Activated CD4-positive, alpha-beta T cell treated with anti-CD3 and anti-CD28 coated beads, Interleukin-2, amount 10 ng/mL, durations not matched to agents 24 days and 14 days (primary cell): ENCODE measurements around the gene LTF. TPM values are rescaled to one million over a fixed set of nuclear protein-coding genes. Genes with fewer than 3 reads are reported as not detected.
"Not testable (repeated sequence)": the region's sequence is repeated elsewhere in the genome, so short reads cannot be mapped to it uniquely, and the experiment has no call there.

Experiments used
- DNase-seq: peaks from one replicate; pipeline ENCODE4 v3.0.0; 2022
- H3K27ac Mint-ChIP-seq: one replicate; pipeline ENCODE4 v1.8.0; 2022; ENCODE audit warnings: mild to moderate bottlenecking, mixed read lengths
- H3K27me3 Mint-ChIP-seq: one replicate; pipeline ENCODE4 v1.8.0; 2022; ENCODE audit warnings: mixed read lengths
- H3K36me3 Mint-ChIP-seq: one replicate; pipeline ENCODE4 v1.8.0; 2022; ENCODE audit warnings: low read depth, mild to moderate bottlenecking, mixed read lengths
- H3K4me1 Mint-ChIP-seq: one replicate; pipeline ENCODE4 v1.8.0; 2021; ENCODE audit warnings: mixed read lengths
- H3K4me3 Mint-ChIP-seq: one replicate; pipeline ENCODE4 v1.8.0; 2022; ENCODE audit warnings: mild to moderate bottlenecking, moderate library complexity, mixed read lengths
- H3K9me3 Mint-ChIP-seq: one replicate; pipeline ENCODE4 v1.8.0; 2021; ENCODE audit warnings: mixed read lengths
- intact Hi-C: fragments of 100-400 bp; cut with micrococcal nuclease; formaldehyde crosslinking; loops from one replicate; pipeline ENCODE4 v1.15.1; 2023
- total RNA-seq: library from RNA; stranded (reverse); gene quantifications from 2 replicates; pipeline ENCODE4 v1.2.3, GENCODE V29; 2022

LTF gene
- total RNA-seq, 1 donor from 2014 or later, result not detected

- H3K27me3 Mint-ChIP-seq, H3K4me3 Mint-ChIP-seq, H3K9me3 Mint-ChIP-seq, H3K36me3 Mint-ChIP-seq, DNase-seq, H3K27ac Mint-ChIP-seq, intact Hi-C loops: not testable (repeated sequence)
- peaks cover 12% of the 10 kb centered on the region for H3K4me1 Mint-ChIP-seq
Observed at GRCh38 chr3:46430879-46431278, 33.8 kb downstream of the LTF start.

GRCh38 chr3:46429671-46430070 lies 35.0 kb downstream of the LTF start:
- no peak overlapping the region for H3K4me3 Mint-ChIP-seq
- H3K9me3 Mint-ChIP-seq, result no peaks in the 10 kb centered on the region
- peaks cover 8% of the 10 kb centered on the region for H3K27me3 Mint-ChIP-seq
- no peak overlapping the region for H3K27ac Mint-ChIP-seq
- H3K4me1 Mint-ChIP-seq, result peaks cover 12% of the 10 kb centered on the region
- H3K36me3 Mint-ChIP-seq, result no peaks in the 10 kb centered on the region
- DNase-seq, result no peak
- intact Hi-C loops, result no loop called here

- Mint-ChIP-seq H3K4me1 (peaks cover 12% of the 10 kb centered on the region), H3K9me3 (no peaks in the 10 kb centered on the region), H3K36me3 (no peaks in the 10 kb centered on the region), H3K4me3 (no peak overlapping the region), H3K27me3 (peaks cover 8% of the 10 kb centered on the region), H3K27ac (no peak overlapping the region)
- DNase-seq, result no peak
- intact Hi-C loops, result no loop called here
Observed at GRCh38 chr3:46429250-46429649, 35.5 kb downstream of the LTF start.

GRCh38 chr3:46427916-46428833 lies 36.5 kb downstream of the LTF start:
- no peaks in the 10 kb centered on the region for H3K9me3 Mint-ChIP-seq
- H3K36me3 Mint-ChIP-seq, result no peaks in the 10 kb centered on the region
- H3K4me1 Mint-ChIP-seq, result peaks cover 12% of the 10 kb centered on the region
- intact Hi-C loops, result no loop called here
- no peak overlapping the region for H3K27ac Mint-ChIP-seq
- H3K27me3 Mint-ChIP-seq, result peaks cover 8% of the 10 kb centered on the region
- H3K4me3 Mint-ChIP-seq, result no peak overlapping the region
- no peak for DNase-seq

- H3K4me3 Mint-ChIP-seq, H3K27ac Mint-ChIP-seq, DNase-seq, H3K4me1 Mint-ChIP-seq, H3K27me3 Mint-ChIP-seq, intact Hi-C loops, H3K9me3 Mint-ChIP-seq, H3K36me3 Mint-ChIP-seq: not testable (repeated sequence)
Observed at GRCh38 chr3:46427404-46427803, 37.3 kb downstream of the LTF start.

GRCh38 chr3:46426476-46426875 lies 38.2 kb downstream of the LTF start:
- intact Hi-C loops, H3K4me1 Mint-ChIP-seq, H3K4me3 Mint-ChIP-seq, DNase-seq, H3K36me3 Mint-ChIP-seq, H3K27ac Mint-ChIP-seq, H3K27me3 Mint-ChIP-seq, H3K9me3 Mint-ChIP-seq: not testable (repeated sequence)

GRCh38 chr3:46423588-46423987 lies 41.1 kb downstream of the LTF start:
- peaks cover 4% of the 10 kb centered on the region for H3K27me3 Mint-ChIP-seq

GRCh38 chr3:46422617-46423016 lies 42.1 kb downstream of the LTF start:
- DNase-seq, result no peak
- no peak overlapping the region for H3K4me3 Mint-ChIP-seq
- no peak overlapping the region for H3K27ac Mint-ChIP-seq
- H3K36me3 Mint-ChIP-seq, result no peaks in the 10 kb centered on the region
- no peaks in the 10 kb centered on the region for H3K27me3 Mint-ChIP-seq
- peaks cover 9% of the 10 kb centered on the region for H3K4me1 Mint-ChIP-seq
- no peaks in the 10 kb centered on the region for H3K9me3 Mint-ChIP-seq
- intact Hi-C loops, result no loop called here

More at GRCh38 chr3:46423588-46423987, 41.1 kb downstream of the LTF start:
- H3K4me3 Mint-ChIP-seq, result no peak overlapping the region
- peaks cover 9% of the 10 kb centered on the region for H3K4me1 Mint-ChIP-seq
- H3K9me3 Mint-ChIP-seq, result no peaks in the 10 kb centered on the region
- intact Hi-C loops, result no loop called here
- no peaks in the 10 kb centered on the region for H3K36me3 Mint-ChIP-seq
- DNase-seq, result no peak
- no peak overlapping the region for H3K27ac Mint-ChIP-seq

GRCh38 chr3:46420931-46421330 lies 43.8 kb downstream of the LTF start:
- H3K27ac Mint-ChIP-seq, result no peak overlapping the region
- no peak overlapping the region for H3K4me3 Mint-ChIP-seq
- no peaks in the 10 kb centered on the region for H3K36me3 Mint-ChIP-seq
- no peak for DNase-seq
- no peaks in the 10 kb centered on the region for H3K27me3 Mint-ChIP-seq
- H3K9me3 Mint-ChIP-seq, result no peaks in the 10 kb centered on the region
- peaks cover 6% of the 10 kb centered on the region for H3K4me1 Mint-ChIP-seq
- intact Hi-C loops, result no loop called here

- Mint-ChIP-seq H3K9me3 (no peaks in the 10 kb centered on the region), H3K36me3 (no peaks in the 10 kb centered on the region), H3K4me1 (peaks cover 6% of the 10 kb centered on the region), H3K27ac (no peak overlapping the region), H3K4me3 (no peak overlapping the region), H3K27me3 (no peaks in the 10 kb centered on the region)
- DNase-seq, result no peak
- intact Hi-C loops, result no loop called here
Observed at GRCh38 chr3:46419816-46420215, 44.9 kb downstream of the LTF start.

- no peak for DNase-seq
- Mint-ChIP-seq H3K4me3 (no peak overlapping the region), H3K4me1 (peaks cover 6% of the 10 kb centered on the region), H3K36me3 (no peaks in the 10 kb centered on the region), H3K9me3 (no peaks in the 10 kb centered on the region), H3K27ac (no peak overlapping the region), H3K27me3 (no peaks in the 10 kb centered on the region)
- intact Hi-C loops, result no loop called here
Observed at GRCh38 chr3:46417841-46418611, 46.7 kb downstream of the LTF start.

GRCh38 chr3:46416811-46417510 lies 47.7 kb downstream of the LTF start:
- Mint-ChIP-seq H3K9me3 (no peaks in the 10 kb centered on the region), H3K4me1 (peaks cover 6% of the 10 kb centered on the region), H3K4me3 (no peak overlapping the region), H3K36me3 (no peaks in the 10 kb centered on the region), H3K27ac (no peak overlapping the region), H3K27me3 (no peaks in the 10 kb centered on the region)
- intact Hi-C loops, result no loop called here
- no peak for DNase-seq

- peaks cover 6% of the 10 kb centered on the region for H3K4me1 Mint-ChIP-seq
- no peak overlapping the region for H3K4me3 Mint-ChIP-seq
- intact Hi-C loops, result no loop called here
- DNase-seq, result no peak
- H3K27me3 Mint-ChIP-seq, result no peaks in the 10 kb centered on the region
- H3K9me3 Mint-ChIP-seq, result no peaks in the 10 kb centered on the region
- H3K36me3 Mint-ChIP-seq, result no peaks in the 10 kb centered on the region
- H3K27ac Mint-ChIP-seq, result no peak overlapping the region
Observed at GRCh38 chr3:46416125-46416810, 48.4 kb downstream of the LTF start.
